Measurements from ENCODE around the gene HERC3. TPM values are rescaled to one million over a fixed set of nuclear protein-coding genes. Genes with fewer than 3 reads are reported as not detected.
A peak's percentile ranks its signal among the peaks of the same experiment; 100 is the strongest.

The HERC3 gene
- total and polyA plus RNA-seq, 2 donors from 2014 or later = 6.3 to 58.4 TPM

- DNase-seq (no peak), FAIRE-seq (no peak)
- Histone ChIP-seq H3K27me3 (ENCODE audit: control insufficient read depth, insufficient read depth, low read length) (no peaks in the 10 kb centered on the region), H3K9me3 (ENCODE audit: control insufficient read depth in 2 of 3, insufficient read depth in 1 of 3, low read length in 3 of 3) (no peaks in the 10 kb centered on the region), H3K27ac (ENCODE audit: low read depth in 2 of 2, low read length in 2 of 2) (no peak overlapping the region), H3K9ac (ENCODE audit: low read length in 3 of 3) (no peak overlapping the region), H3K4me1 (ENCODE audit: control insufficient read depth in 2 of 3, insufficient read depth in 2 of 3, low read depth in 1 of 3, low read length in 3 of 3) (peaks cover 0 to 22% (median 18%) of the 10 kb centered on the region in 3 donors), H3K4me3 (ENCODE audit: low read length in 3 of 3) (no peak overlapping the region), H3K36me3 (ENCODE audit: control insufficient read depth in 2 of 3, insufficient read depth in 3 of 3, low read length in 3 of 3) (peaks cover 4 to 19% (median 13%) of the 10 kb centered on the region in 3 donors)
- intact Hi-C loops (cut with DNase I) = no loop called here
- TF ChIP-seq, protein P1, sequence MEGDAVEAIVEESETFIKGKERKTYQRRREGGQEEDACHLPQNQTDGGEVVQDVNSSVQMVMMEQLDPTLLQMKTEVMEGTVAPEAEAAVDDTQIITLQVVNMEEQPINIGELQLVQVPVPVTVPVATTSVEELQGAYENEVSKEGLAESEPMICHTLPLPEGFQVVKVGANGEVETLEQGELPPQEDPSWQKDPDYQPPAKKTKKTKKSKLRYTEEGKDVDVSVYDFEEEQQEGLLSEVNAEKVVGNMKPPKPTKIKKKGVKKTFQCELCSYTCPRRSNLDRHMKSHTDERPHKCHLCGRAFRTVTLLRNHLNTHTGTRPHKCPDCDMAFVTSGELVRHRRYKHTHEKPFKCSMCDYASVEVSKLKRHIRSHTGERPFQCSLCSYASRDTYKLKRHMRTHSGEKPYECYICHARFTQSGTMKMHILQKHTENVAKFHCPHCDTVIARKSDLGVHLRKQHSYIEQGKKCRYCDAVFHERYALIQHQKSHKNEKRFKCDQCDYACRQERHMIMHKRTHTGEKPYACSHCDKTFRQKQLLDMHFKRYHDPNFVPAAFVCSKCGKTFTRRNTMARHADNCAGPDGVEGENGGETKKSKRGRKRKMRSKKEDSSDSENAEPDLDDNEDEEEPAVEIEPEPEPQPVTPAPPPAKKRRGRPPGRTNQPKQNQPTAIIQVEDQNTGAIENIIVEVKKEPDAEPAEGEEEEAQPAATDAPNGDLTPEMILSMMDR (IDR thresholded peaks at IDR 0.05; ENCODE audit: borderline replicate concordance, extremely low read depth, insufficient read depth) = no peak
Observed at GRCh38 chr4:88742561-88742960, 150.3 kb downstream of the HERC3 start.

- FAIRE-seq (no peak), DNase-seq (no peak)
- no peaks in the 10 kb centered on the region for H3K27me3 ChIP-seq (ENCODE audit: control insufficient read depth, insufficient read depth, low read length)
- intact Hi-C loops (cut with DNase I) = no loop called here
- no peak overlapping the region for H3K9ac ChIP-seq (ENCODE audit: low read length in 3 of 3)
- no peaks in the 10 kb centered on the region for H3K9me3 ChIP-seq (ENCODE audit: control insufficient read depth in 2 of 3, insufficient read depth in 1 of 3, low read length in 3 of 3)
- peaks cover 6 to 24% (median 19%) of the 10 kb centered on the region in 3 donors for H3K36me3 ChIP-seq (ENCODE audit: control insufficient read depth in 2 of 3, insufficient read depth in 3 of 3, low read length in 3 of 3)
- no peak overlapping the region for H3K27ac ChIP-seq (ENCODE audit: low read depth in 2 of 2, low read length in 2 of 2)
- TF ChIP-seq, protein P1 (IDR thresholded peaks at IDR 0.05; ENCODE audit: borderline replicate concordance, extremely low read depth, insufficient read depth) = no peak
- H3K4me3 ChIP-seq (ENCODE audit: low read length in 3 of 3) = no peak overlapping the region
- peaks cover 0 to 12% (median 8%) of the 10 kb centered on the region in 3 donors for H3K4me1 ChIP-seq (ENCODE audit: control insufficient read depth in 2 of 3, insufficient read depth in 2 of 3, low read depth in 1 of 3, low read length in 3 of 3)
Observed at GRCh38 chr4:88743696-88744095, 151.4 kb downstream of the HERC3 start.

- Histone ChIP-seq H3K27me3 (ENCODE audit: control insufficient read depth, insufficient read depth, low read length) (no peaks in the 10 kb centered on the region), H3K27ac (ENCODE audit: low read depth in 2 of 2, low read length in 2 of 2) (no peak overlapping the region), H3K9me3 (ENCODE audit: control insufficient read depth in 2 of 3, insufficient read depth in 1 of 3, low read length in 3 of 3) (no peaks in the 10 kb centered on the region), H3K4me1 (ENCODE audit: control insufficient read depth in 2 of 3, insufficient read depth in 2 of 3, low read depth in 1 of 3, low read length in 3 of 3) (peaks cover 0 to 10% (median 6%) of the 10 kb centered on the region in 3 donors), H3K9ac (ENCODE audit: low read length in 3 of 3) (no peak overlapping the region), H3K36me3 (ENCODE audit: control insufficient read depth in 2 of 3, insufficient read depth in 3 of 3, low read length in 3 of 3) (peaks cover 4 to 28% (median 22%) of the 10 kb centered on the region in 3 donors), H3K4me3 (ENCODE audit: low read length in 3 of 3) (no peak overlapping the region)
- intact Hi-C loops (cut with DNase I) = no loop called here
- FAIRE-seq (no peak), DNase-seq (no peak)
- TF ChIP-seq, protein P1 (IDR thresholded peaks at IDR 0.05; ENCODE audit: borderline replicate concordance, extremely low read depth, insufficient read depth) = no peak
Observed at GRCh38 chr4:88744609-88745008, 152.3 kb downstream of the HERC3 start.

GRCh38 chr4:88745175-88745574 is 152.9 kb downstream of the HERC3 start:
- Histone ChIP-seq H3K9me3 (ENCODE audit: control insufficient read depth in 2 of 3, insufficient read depth in 1 of 3, low read length in 3 of 3) (no peaks in the 10 kb centered on the region), H3K27me3 (ENCODE audit: control insufficient read depth, insufficient read depth, low read length) (no peaks in the 10 kb centered on the region), H3K4me3 (ENCODE audit: low read length in 3 of 3) (no peak overlapping the region), H3K9ac (ENCODE audit: low read length in 3 of 3) (peak overlapping the region in 1 of 3 donors; percentile 23), H3K36me3 (ENCODE audit: control insufficient read depth in 2 of 3, insufficient read depth in 3 of 3, low read length in 3 of 3) (peaks cover 4 to 34% (median 23%) of the 10 kb centered on the region in 3 donors), H3K27ac (ENCODE audit: low read depth in 2 of 2, low read length in 2 of 2) (peak overlapping the region in 1 of 2 donors; percentile 54), H3K4me1 (ENCODE audit: control insufficient read depth in 2 of 3, insufficient read depth in 2 of 3, low read depth in 1 of 3, low read length in 3 of 3) (peaks cover 0 to 10% (median 6%) of the 10 kb centered on the region in 3 donors)
- FAIRE-seq = no peak
- no peak for DNase-seq
- TF ChIP-seq, protein P1 (IDR thresholded peaks at IDR 0.05; ENCODE audit: borderline replicate concordance, extremely low read depth, insufficient read depth) = no peak
- intact Hi-C loops (cut with DNase I) = no loop called here

Measured in kidney (tissue), 14 donors.